H54 (cell line): ENCODE measurements around the gene CDC42BPB.
A peak's percentile ranks its signal among the peaks of the same experiment; 100 is the strongest.
"Not testable (repeated sequence)": the region's sequence is repeated elsewhere in the genome, so short reads cannot be mapped to it uniquely, and the experiment has no call there.

Source experiments
- DNase-seq: peaks from one replicate; pipeline ENCODE4 v3.0.0; 2011; ENCODE audit warnings: low spot score, mixed read lengths; ENCODE audit not compliant: insufficient read length
- FAIRE-seq: peaks from 3 replicates; lab custom pipeline; 2011; peaks lifted over from hg19 to GRCh38; lab: Jason Lieb, UNC
- POLR2A ChIP-seq: IDR thresholded peaks from 2 replicates; pipeline ENCODE4 v1.6.1; 2011; ENCODE audit warnings: low read depth, mild to moderate bottlenecking, low read length

CDC42BPB gene

GRCh38 chr14:102899516-102899900 is 157.8 kb downstream of the CDC42BPB start:
- FAIRE-seq (no peak), DNase-seq (no peak)
- TF ChIP-seq POLR2A, result no peak

GRCh38 chr14:102898776-102899515 is 158.4 kb downstream of the CDC42BPB start:
- no peak for TF ChIP-seq POLR2A
- FAIRE-seq (no peak), DNase-seq (no peak)

- no peak for TF ChIP-seq POLR2A
- DNase-seq (no peak), FAIRE-seq (no peak)
Measured at GRCh38 chr14:102898298-102898697, 159.1 kb downstream of the CDC42BPB start.

- no peak for TF ChIP-seq POLR2A
- no peak for FAIRE-seq
Measured at GRCh38 chr14:102897299-102898027, 159.9 kb downstream of the CDC42BPB start.

GRCh38 chr14:102896735-102897134 is 160.6 kb downstream of the CDC42BPB start:
- DNase-seq, FAIRE-seq: not testable (repeated sequence)

More at GRCh38 chr14:102897299-102898027, 159.9 kb downstream of the CDC42BPB start:
- DNase-seq, result no peak

GRCh38 chr14:102893452-102893851 is 163.9 kb downstream of the CDC42BPB start:
- TF ChIP-seq POLR2A, result no peak
- DNase-seq (no peak), FAIRE-seq (no peak)

GRCh38 chr14:102892651-102893050 is 164.7 kb downstream of the CDC42BPB start:
- TF ChIP-seq POLR2A, result no peak
- DNase-seq (no peak), FAIRE-seq (no peak)

- DNase-seq, result no peak
- peak; percentile 97 for FAIRE-seq
- no peak for TF ChIP-seq POLR2A
Measured at GRCh38 chr14:102891556-102891955, 165.8 kb downstream of the CDC42BPB start.

- no peak for DNase-seq
- FAIRE-seq, result no peak
- no peak for TF ChIP-seq POLR2A
Measured at GRCh38 chr14:102891111-102891510, 166.2 kb downstream of the CDC42BPB start.

GRCh38 chr14:102889615-102890014 is 167.7 kb downstream of the CDC42BPB start:
- no peak for FAIRE-seq
- no peak for DNase-seq
- no peak for TF ChIP-seq POLR2A

GRCh38 chr14:102888748-102889147 is 168.6 kb downstream of the CDC42BPB start:
- DNase-seq (no peak), FAIRE-seq (no peak)
- TF ChIP-seq POLR2A, result no peak

- FAIRE-seq, result no peak
- no peak for TF ChIP-seq POLR2A
Measured at GRCh38 chr14:102885737-102886447, 171.5 kb downstream of the CDC42BPB start.

GRCh38 chr14:102883554-102883953 is 173.8 kb downstream of the CDC42BPB start:
- FAIRE-seq, result no peak
- no peak for DNase-seq
- no peak for TF ChIP-seq POLR2A

More at GRCh38 chr14:102885737-102886447, 171.5 kb downstream of the CDC42BPB start:
- no peak for DNase-seq

- no peak for DNase-seq
- no peak for FAIRE-seq
- TF ChIP-seq POLR2A, result no peak
Measured at GRCh38 chr14:102883089-102883541, 174.2 kb downstream of the CDC42BPB start.
